ENCODE data around the gene KIAA1755.

The KIAA1755 gene

GRCh38 chr20:38165966-38166702 lies 94.4 kb downstream of the KIAA1755 start:
- DNase-seq (ENCODE audit: low read depth, low spot score): no peak

- no peak for DNase-seq (ENCODE audit: low read depth, low spot score)
These were observed 95.2 kb downstream of the KIAA1755 start, which contains the start of gene TGM2 for GRCh38 chr20:38165089-38165965. TGM2 (minus strand) TSS chr20:38165270; CDS start chr20:38165198, 72 bp downstream.

GRCh38 chr20:38164624-38165088 lies 95.9 kb downstream of the KIAA1755 start:
- DNase-seq (ENCODE audit: low read depth, low spot score): no peak

- no peak for DNase-seq (ENCODE audit: low read depth, low spot score)
These were observed 96.5 kb downstream of the KIAA1755 start for GRCh38 chr20:38164069-38164468.

GRCh38 chr20:38162878-38163875 lies 97.4 kb downstream of the KIAA1755 start:
- DNase-seq (ENCODE audit: low read depth, low spot score): no peak

- no peak for DNase-seq (ENCODE audit: low read depth, low spot score)
These were observed 98.4 kb downstream of the KIAA1755 start for GRCh38 chr20:38162149-38162548.

GRCh38 chr20:38161412-38161774 lies 99.1 kb downstream of the KIAA1755 start:
- no peak for DNase-seq (ENCODE audit: low read depth, low spot score)
